ENCODE data around the gene GSK3B.

DNA sequence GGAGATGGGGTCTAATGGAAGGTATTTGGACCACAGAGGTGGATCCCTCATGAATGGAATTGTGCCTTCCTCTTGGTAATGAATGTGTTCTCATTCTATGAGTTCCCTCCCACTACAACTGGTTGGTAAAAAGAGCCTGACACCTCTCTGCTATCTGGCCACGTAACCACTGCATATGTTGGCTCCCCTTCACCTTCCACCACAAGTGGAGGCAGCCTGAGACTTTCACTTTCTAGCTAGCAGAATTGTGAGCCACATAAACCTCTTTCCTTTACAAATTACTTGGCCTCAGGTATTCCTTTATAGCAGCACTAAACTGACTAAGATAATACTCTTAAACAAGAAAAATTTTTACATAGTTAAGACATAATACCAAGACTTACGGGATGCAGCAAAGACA lies 157.0 kb downstream of the GSK3B start:
- TF ChIP-seq, protein P1, sequence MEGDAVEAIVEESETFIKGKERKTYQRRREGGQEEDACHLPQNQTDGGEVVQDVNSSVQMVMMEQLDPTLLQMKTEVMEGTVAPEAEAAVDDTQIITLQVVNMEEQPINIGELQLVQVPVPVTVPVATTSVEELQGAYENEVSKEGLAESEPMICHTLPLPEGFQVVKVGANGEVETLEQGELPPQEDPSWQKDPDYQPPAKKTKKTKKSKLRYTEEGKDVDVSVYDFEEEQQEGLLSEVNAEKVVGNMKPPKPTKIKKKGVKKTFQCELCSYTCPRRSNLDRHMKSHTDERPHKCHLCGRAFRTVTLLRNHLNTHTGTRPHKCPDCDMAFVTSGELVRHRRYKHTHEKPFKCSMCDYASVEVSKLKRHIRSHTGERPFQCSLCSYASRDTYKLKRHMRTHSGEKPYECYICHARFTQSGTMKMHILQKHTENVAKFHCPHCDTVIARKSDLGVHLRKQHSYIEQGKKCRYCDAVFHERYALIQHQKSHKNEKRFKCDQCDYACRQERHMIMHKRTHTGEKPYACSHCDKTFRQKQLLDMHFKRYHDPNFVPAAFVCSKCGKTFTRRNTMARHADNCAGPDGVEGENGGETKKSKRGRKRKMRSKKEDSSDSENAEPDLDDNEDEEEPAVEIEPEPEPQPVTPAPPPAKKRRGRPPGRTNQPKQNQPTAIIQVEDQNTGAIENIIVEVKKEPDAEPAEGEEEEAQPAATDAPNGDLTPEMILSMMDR (conservative IDR thresholded peaks at IDR 0.05; ENCODE audit: low read depth, low read length): no peak
- no peak for TF ChIP-seq EZH2 (IDR thresholded peaks at IDR 0.05; ENCODE audit: borderline replicate concordance, low read depth, low read length, poor library complexity, severe bottlenecking)
